OCI-LY7 (cell line): Measurements from ENCODE around the gene KRTAP9-4. TPM values are rescaled to one million over a fixed set of nuclear protein-coding genes. Genes with fewer than 3 reads are reported as not detected.

Experiments used
- BruUV-seq: library from RNA; stranded (reverse); fragments of 400-500 nt; replicated peaks from 2 replicates; lab custom pipeline; 2021; lab: Mats Ljungman, UMichigan
- CTCF ChIA-PET: fragments of 300-600 bp; sonication (Branson Sonifier 250); formaldehyde crosslinking; loops from one replicate; lab custom pipeline; 2022; ENCODE audit warnings: antibody characterized with exemption; ENCODE audit not compliant: unreplicated experiment; lab: Charles Lee
- POLR2A ChIA-PET: fragments of 300-600 bp; sonication (Branson Sonifier 250); formaldehyde crosslinking; loops from one replicate; lab custom pipeline; 2022; ENCODE audit warnings: antibody characterized with exemption; lab: Charles Lee
- DNase-seq: peaks from one replicate; pipeline ENCODE4 v3.0.0-alpha.2; 2015; ENCODE audit warnings: low spot score
- H2AFZ ChIP-seq: fragments of 200-600 bp; sonication (generic), shearing (Covaris generic); 2 replicates; pipeline ENCODE4 v1.6.1; 2014; ENCODE audit warnings: mild to moderate bottlenecking, antibody characterized with exemption, low read length, moderate library complexity
- H3K27ac ChIP-seq: fragments of 200-600 bp; sonication (generic); 2 replicates; pipeline ENCODE4 v1.5.1; 2014; ENCODE audit warnings: mixed run types, low read depth, mild to moderate bottlenecking, moderate library complexity, low read length, inconsistent platforms; ENCODE audit not compliant: poor library complexity, severe bottlenecking
- H3K36me3 ChIP-seq: fragments of 200-600 bp; sonication (generic); 2 replicates; pipeline ENCODE4 v1.6.1; 2014; ENCODE audit warnings: mild to moderate bottlenecking, antibody characterized with exemption, low read length, moderate library complexity, mixed read lengths; ENCODE audit not compliant: insufficient read depth
- H3K4me1 ChIP-seq: fragments of 200-600 bp; sonication (generic); 2 replicates; pipeline ENCODE4 v1.5.1; 2014; ENCODE audit warnings: mild to moderate bottlenecking, low read length; ENCODE audit not compliant: insufficient read depth, poor library complexity, severe bottlenecking
- H3K4me2 ChIP-seq: fragments of 200-600 bp; sonication (generic); 2 replicates; pipeline ENCODE4 v1.6.1; 2014; ENCODE audit warnings: mild to moderate bottlenecking, low read length
- H3K4me3 ChIP-seq: fragments of 200-600 bp; sonication (generic); 2 replicates; pipeline ENCODE4 v1.5.1; 2014; ENCODE audit warnings: mild to moderate bottlenecking, low read depth, low read length; ENCODE audit not compliant: poor library complexity, severe bottlenecking
- H3K79me2 ChIP-seq: fragments of 200-600 bp; sonication (generic); 2 replicates; pipeline ENCODE4 v1.6.1; 2016; ENCODE audit warnings: low read depth, mild to moderate bottlenecking, low read length, moderate library complexity, mixed read lengths; ENCODE audit not compliant: insufficient read depth
- H3K9me2 ChIP-seq: fragments of 200-600 bp; sonication (generic); 2 replicates; pipeline ENCODE4 v1.6.1; 2016; ENCODE audit warnings: mild to moderate bottlenecking, low read length, mixed read lengths; ENCODE audit not compliant: insufficient read depth
- H3K9me3 ChIP-seq: fragments of 200-600 bp; sonication (generic); 2 replicates; pipeline ENCODE4 v1.6.1; 2014; ENCODE audit warnings: mild to moderate bottlenecking, mixed run types, low read length, mixed read lengths
- H4K20me1 ChIP-seq: fragments of 200-600 bp; sonication (generic); 2 replicates; pipeline ENCODE4 v1.6.1; 2014; ENCODE audit warnings: mild to moderate bottlenecking, antibody characterized with exemption, low read length, moderate library complexity, mixed read lengths; ENCODE audit not compliant: insufficient read depth
- EZH2phosphoT487 ChIP-seq: fragments of 200-600 bp; sonication (generic); IDR thresholded peaks from 2 replicates; pipeline ENCODE4 v1.6.1; 2018; ENCODE audit warnings: low read depth, borderline replicate concordance, mild to moderate bottlenecking, mixed run types, antibody characterized with exemption, low read length, moderate library complexity, mixed read lengths
- intact Hi-C: fragments of 100-400 bp; cut with micrococcal nuclease; formaldehyde crosslinking; loops from one replicate; pipeline ENCODE4 v1.10.0; 2022; ENCODE audit not compliant: unreplicated experiment
- total RNA-seq, 2 experiments: library from RNA; depleted of rRNA in 1 of 2; stranded (reverse); fragments of >200 nt in 1 of 2; shearing (Covaris generic) in 1 of 2; gene quantifications; 2 replicates each; pipeline ENCODE4 v1.2.3, GENCODE V29; 2014 to 2022
- TF ChIP-seq, protein P1 (sequence below): fragments of 200-600 bp; sonication (generic); conservative IDR thresholded peaks from 2 replicates; pipeline ENCODE4 v1.5.1; 2014; ENCODE audit warnings: mild to moderate bottlenecking, antibody characterized with exemption, low read length, moderate library complexity, mixed read lengths

KRTAP9-4 gene
- total RNA-seq, 2 experiments from 2014 or later, result not detected

- intact Hi-C loops, result no loop called here
Measured at GRCh38 chr17:41284043-41284442, 34.6 kb downstream of the KRTAP9-4 start.

DNA sequence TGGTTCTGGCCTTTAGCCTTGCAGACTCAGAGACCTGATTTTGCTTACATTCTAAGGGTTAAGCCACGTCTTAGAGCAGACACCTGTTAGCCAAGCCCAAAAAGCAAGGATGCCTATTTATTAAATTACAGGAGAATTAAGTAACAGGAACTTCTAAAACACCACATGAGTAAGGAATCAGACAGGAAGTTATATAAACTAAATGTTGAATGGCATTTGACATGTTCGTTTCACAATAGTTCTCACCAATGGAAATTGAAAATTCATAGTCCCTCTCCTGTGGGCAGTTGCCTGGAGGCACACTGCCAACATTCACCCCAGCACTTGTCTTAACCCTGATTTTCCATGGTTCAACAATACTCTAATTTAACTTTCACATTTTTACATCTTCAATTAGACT, 35.1 kb downstream of the KRTAP9-4 start:
- Histone ChIP-seq H3K79me2 (no peaks in the 10 kb centered on the region), H3K4me1 (no peaks in the 10 kb centered on the region), H3K36me3 (no peaks in the 10 kb centered on the region), H3K4me3 (no peak overlapping the region), H3K9me2 (no peaks in the 10 kb centered on the region), H3K27ac (no peak overlapping the region), H3K4me2 (no peak overlapping the region), H3K9me3 (no peaks in the 10 kb centered on the region), H2AFZ (no peak overlapping the region), H4K20me1 (no peaks in the 10 kb centered on the region)
- ChIA-PET CTCF (no interaction called here), POLR2A (no interaction called here)
- intact Hi-C loops, result no loop called here
- no peak for DNase-seq
- no TSS peak for BruUV-seq
- TF ChIP-seq, protein P1, sequence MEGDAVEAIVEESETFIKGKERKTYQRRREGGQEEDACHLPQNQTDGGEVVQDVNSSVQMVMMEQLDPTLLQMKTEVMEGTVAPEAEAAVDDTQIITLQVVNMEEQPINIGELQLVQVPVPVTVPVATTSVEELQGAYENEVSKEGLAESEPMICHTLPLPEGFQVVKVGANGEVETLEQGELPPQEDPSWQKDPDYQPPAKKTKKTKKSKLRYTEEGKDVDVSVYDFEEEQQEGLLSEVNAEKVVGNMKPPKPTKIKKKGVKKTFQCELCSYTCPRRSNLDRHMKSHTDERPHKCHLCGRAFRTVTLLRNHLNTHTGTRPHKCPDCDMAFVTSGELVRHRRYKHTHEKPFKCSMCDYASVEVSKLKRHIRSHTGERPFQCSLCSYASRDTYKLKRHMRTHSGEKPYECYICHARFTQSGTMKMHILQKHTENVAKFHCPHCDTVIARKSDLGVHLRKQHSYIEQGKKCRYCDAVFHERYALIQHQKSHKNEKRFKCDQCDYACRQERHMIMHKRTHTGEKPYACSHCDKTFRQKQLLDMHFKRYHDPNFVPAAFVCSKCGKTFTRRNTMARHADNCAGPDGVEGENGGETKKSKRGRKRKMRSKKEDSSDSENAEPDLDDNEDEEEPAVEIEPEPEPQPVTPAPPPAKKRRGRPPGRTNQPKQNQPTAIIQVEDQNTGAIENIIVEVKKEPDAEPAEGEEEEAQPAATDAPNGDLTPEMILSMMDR, result no peak
- no peak for TF ChIP-seq EZH2phosphoT487

More at GRCh38 chr17:41284043-41284442, 34.6 kb downstream of the KRTAP9-4 start:
- DNase-seq, result no peak
- no peaks in the 10 kb centered on the region for H3K4me1 ChIP-seq
- no peak overlapping the region for H3K27ac ChIP-seq
- no TSS peak for BruUV-seq
- ChIA-PET CTCF (no interaction called here), POLR2A (interaction anchor here (0.6 kb wide), 1 partner anchor 75 kb away, joined by 3 read pairs; no protein-coding TSS in a partner anchor)
- no peak overlapping the region for H3K4me2 ChIP-seq
- no peaks in the 10 kb centered on the region for H3K9me2 ChIP-seq
- H3K36me3 ChIP-seq, result no peaks in the 10 kb centered on the region
- H2AFZ ChIP-seq, result no peak overlapping the region
- H3K79me2 ChIP-seq, result no peaks in the 10 kb centered on the region
- no peak for TF ChIP-seq EZH2phosphoT487
- TF ChIP-seq, protein P1, result no peak
- H3K4me3 ChIP-seq, result no peak overlapping the region
- no peaks in the 10 kb centered on the region for H4K20me1 ChIP-seq
- H3K9me3 ChIP-seq, result no peaks in the 10 kb centered on the region

DNA sequence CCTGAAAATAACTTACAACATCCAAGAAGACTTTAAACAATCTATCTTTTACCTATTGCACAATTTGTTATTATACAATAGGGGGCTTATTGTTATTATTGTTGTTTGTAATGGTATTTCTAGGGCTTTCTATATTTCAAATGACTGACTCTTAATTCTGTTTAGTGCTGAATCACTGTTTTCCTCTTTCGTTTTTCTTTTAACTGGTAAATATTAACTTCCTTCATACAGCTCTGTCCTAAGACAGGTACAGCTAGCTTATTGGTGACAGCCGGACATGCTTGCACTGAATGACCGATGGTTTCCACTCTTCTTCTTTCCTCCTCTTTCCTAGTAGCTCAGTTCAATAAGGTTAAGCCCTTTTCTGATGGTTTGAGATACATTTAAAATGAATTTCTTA, 37.6 kb downstream of the KRTAP9-4 start:
- intact Hi-C loops, result no loop called here
- no peak overlapping the region for H3K4me2 ChIP-seq
- no peaks in the 10 kb centered on the region for H3K4me1 ChIP-seq
- H3K9me3 ChIP-seq, result no peaks in the 10 kb centered on the region
- H3K9me2 ChIP-seq, result no peaks in the 10 kb centered on the region
- ChIA-PET CTCF (no interaction called here), POLR2A (no interaction called here)
- H3K4me3 ChIP-seq, result no peak overlapping the region
- no peaks in the 10 kb centered on the region for H3K79me2 ChIP-seq
- no TSS peak for BruUV-seq
- H2AFZ ChIP-seq, result no peak overlapping the region
- no peak for DNase-seq
- no peaks in the 10 kb centered on the region for H4K20me1 ChIP-seq
- no peaks in the 10 kb centered on the region for H3K36me3 ChIP-seq
- TF ChIP-seq, protein P1, result no peak
- TF ChIP-seq EZH2phosphoT487, result no peak
- no peak overlapping the region for H3K27ac ChIP-seq
